Fibroblast of the conjunctiva (primary cell): ENCODE results near the gene SRP14.
"Not testable (repeated sequence)": the region's sequence is repeated elsewhere in the genome, so short reads cannot be mapped to it uniquely, and the experiment has no call there.

Experiments used
- DNase-seq: peaks from one replicate; pipeline ENCODE4 v3.0.0-alpha.2; 2010; ENCODE audit warnings: low read depth

SRP14 gene

DNA sequence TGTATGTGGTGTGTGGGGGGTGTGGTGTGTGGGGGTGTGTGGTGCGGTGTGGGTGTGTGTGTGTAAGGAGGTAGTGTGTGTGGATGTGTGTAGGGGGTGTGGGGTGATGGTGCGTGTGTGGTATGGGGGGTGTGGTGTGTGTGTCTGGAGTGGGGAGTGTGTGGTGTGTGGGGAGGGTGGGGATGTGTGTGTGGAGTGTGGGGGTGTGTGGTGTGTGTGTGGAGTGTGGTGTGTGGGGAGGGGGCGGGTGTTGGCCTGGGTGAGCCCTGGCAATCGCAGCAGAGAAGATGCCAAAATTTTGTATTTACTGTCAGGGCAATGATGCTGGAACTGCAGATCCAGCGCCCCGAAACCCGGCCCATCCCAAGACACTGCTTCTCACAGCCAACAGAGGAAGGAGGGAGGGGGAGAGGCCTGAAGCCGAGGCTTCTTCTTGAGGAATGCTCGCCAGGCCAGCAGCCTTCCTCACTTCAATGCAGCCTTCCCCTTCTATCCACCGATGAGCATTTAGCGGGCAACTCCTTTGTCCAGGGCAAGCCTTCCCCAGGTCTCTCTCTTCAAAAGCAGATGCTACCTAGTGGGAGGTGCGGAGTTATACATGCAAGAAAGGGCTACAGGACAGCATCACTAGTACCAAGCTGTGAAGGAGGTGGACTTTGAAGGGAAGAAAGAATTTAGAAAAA lies 11.9 kb upstream of the SRP14 start:
- DNase-seq = no peak

DNA sequence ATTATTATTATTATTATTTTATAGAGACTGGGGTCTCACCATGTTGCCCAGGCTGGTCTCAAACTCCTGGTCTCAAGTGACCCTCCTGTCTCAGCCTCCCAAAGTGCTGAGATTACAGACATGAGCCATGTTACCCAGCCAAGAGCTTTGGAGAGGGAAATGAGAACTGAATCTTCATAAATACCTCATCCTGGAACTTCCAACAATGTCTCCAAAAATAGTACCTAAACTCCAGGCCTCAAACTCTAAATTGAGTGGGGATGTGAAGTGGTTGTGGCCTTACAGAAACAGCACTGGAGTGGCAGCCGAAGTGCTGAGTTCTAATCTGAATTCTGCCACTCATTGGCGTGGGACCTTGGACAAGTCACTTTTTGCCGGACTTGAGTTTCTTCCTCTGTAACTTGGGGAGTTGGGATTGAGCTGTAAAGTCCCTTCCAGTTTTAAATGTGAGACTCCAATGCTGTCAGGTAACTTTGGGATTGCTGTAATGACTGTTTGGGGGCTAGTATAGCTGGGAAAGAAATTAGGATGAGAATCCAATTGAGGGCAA lies 10.0 kb upstream of the SRP14 start:
- no peak for DNase-seq

GRCh38 chr15:40048211-40048792 lies 9.3 kb upstream of the SRP14 start:
- no peak for DNase-seq

GRCh38 chr15:40047415-40048210 lies 8.6 kb upstream of the SRP14 start:
- DNase-seq = no peak

DNA sequence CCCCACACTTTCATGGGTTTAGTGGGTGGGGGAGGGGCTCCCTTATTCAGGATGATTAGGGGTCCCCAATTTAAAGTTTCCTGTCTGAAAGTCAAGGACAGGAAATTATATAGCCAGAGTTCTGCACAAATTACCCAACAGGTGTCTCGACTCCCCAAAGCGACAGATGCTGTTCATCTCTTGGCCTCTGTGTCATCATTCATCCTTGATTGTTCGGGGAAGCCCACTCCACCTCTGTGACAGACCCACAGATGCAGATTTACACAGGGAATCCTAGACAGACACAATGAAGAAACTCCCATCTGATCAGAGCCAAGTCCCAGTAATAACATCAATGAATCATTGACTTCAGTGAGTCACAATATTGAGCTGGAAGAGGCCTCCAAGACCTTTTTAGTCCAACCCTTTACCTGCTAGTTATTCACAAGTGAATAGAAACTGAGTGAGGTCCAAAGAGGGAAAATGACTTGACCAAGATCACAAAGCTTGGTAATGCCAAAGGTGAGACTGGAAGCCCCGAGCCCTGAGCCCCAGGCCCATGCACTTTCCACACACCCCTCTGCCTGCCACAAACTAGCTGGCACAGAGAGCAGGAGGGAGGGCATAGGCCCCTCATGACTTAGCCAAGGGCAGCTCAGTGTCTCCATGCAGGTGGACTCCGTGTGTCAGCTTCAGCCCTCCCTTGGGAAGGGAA lies 7.9 kb upstream of the SRP14 start:
- DNase-seq = no peak

- no peak for DNase-seq
Observed at GRCh38 chr15:40045572-40046217, 6.7 kb upstream of the SRP14 start.

DNA sequence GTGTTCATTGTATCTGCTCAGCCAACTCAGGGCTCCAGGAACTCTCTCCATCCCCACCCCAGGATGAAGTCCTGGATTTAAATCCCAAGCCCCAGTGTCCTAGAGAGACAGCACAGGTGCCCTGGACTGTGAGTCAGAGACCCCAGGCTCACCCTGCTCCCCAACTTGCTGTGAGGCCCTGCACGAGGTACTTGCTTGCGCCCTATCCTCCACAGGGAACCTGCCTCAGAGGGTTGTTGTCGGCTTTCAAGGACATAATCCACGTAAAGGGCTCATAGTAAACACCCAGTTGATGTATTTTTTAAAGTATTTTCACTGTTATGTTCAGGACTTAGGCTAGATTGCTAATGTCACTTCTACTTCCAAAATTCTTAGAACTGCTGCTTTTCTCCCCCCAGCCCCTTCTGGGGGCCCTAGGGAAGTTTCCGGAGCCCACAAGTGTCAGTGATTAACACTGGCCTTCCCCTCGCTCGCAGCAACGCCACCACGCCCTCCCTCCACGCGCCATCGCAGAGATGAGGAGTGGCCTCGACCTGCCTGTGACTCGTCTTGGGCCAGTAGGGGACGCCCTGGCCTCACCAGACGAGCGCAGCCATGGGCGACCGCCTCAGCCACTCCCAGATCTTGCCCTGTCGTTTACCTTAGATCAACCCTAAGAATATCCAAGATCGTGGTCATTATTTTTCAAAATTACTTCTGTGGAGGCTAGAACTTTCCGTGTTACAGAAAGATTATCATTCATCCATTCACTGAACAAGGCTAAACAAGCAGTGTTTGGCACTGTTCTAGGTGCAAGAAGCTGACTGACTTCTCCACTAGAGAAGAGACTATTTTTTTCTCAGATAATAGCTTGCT lies 6.0 kb upstream of the SRP14 start:
- peak; percentile 69 for DNase-seq

GRCh38 chr15:40043927-40044716 lies 5.1 kb upstream of the SRP14 start:
- DNase-seq = no peak

DNA sequence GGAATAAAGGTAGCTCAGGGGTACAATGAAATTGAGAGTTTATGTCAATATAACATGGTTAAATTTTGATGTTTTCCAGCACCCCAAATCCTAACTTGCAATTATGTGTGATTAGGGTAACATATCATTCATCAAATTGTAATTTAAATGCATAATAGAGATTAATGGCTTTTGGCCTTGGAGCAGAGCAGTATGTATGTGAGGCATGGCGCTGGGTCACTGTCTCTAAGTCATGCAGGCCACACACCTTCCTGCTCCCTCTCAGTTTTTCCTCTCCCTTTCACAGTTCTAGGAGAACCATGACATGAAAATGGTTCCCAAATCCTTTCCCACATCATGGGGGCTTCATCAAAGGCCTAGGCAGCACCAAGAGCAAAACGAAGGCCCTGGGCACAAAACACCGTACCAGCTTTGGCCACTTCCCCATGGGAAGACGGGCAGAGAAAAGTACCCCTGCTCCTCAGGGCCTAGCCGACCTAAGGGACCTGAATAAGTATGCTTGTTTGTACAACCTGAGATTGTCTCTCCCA lies 3.9 kb upstream of the SRP14 start:
- DNase-seq = no peak

- DNase-seq = no peak
Observed at GRCh38 chr15:40040770-40041169, 1.8 kb upstream of the SRP14 start.

DNA sequence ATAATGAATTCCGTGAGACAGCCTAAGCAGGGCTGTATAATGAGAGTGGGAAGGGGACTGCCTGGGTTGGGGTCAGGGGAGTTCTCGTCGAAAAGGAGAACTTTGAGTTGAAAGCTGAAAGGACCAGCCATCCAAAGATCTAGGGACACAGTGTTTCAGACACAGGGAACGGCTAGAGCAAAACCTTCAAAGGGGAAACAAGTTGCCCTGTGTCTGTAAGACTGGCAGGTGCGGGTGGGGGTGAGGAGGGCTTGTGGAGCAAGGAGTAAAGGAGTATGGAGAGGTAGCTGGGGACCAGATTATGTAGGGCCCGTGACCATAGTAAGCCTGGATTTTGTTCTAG lies 1.3 kb upstream of the SRP14 start:
- no peak for DNase-seq

DNA sequence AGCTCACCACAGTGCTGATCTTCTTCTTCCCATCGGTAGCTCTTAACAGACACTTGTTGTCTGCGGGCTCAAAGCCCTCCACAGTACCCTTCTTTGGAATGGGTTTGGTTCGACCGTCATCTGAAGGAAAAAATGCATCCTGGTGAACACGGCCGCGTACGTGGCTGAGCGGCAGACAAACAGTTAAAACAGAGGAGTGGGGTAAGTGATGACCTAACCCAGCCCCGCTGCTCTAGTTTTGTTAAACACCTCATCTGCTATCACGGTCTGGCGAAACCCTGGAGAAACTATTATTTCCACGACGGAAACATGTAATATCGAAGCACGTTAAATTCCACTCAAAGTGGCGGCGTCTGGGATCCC lies 725 bp downstream of the SRP14 start:
- DNase-seq = no peak

GRCh38 chr15:40037721-40038120 lies 1.3 kb downstream of the SRP14 start:
- no peak for DNase-seq

GRCh38 chr15:40035182-40035581 lies 3.8 kb downstream of the SRP14 start:
- not testable (repeated sequence) for DNase-seq

DNA sequence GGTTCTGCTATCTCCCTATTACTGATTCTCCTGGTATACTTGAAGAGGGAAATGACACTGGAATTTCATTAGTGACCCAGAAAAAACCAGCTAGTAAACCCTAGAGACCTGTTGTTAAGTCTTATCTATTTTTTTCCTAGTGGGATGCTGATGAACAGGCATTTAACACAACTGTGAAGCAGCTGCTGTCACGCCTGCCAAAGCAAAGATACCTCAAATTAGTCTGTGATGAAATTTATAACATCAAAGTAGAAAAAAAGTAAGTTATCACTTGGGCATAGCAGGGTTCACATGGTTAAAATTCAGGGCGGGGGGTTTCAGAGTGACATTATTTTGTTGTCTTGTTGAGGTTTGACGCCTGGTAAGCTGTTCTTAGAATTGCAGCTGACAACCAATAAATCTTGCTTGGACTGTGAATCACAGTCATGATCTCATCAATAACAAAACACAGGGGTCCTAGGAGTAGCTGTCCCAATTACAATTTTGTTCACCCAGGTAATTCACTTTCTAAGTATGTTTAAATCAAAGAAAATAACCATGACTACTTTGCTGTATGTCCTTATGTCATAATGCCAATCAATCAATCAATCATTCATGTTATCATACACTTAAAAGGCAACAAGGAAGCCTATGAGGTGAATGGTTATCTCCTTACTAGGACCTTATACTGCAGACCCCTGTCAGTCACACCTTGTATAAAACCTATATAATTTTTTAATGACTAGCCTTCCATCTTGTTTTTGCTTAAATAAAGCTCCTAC lies 4.6 kb downstream of the SRP14 start:
- DNase-seq = no peak

DNA sequence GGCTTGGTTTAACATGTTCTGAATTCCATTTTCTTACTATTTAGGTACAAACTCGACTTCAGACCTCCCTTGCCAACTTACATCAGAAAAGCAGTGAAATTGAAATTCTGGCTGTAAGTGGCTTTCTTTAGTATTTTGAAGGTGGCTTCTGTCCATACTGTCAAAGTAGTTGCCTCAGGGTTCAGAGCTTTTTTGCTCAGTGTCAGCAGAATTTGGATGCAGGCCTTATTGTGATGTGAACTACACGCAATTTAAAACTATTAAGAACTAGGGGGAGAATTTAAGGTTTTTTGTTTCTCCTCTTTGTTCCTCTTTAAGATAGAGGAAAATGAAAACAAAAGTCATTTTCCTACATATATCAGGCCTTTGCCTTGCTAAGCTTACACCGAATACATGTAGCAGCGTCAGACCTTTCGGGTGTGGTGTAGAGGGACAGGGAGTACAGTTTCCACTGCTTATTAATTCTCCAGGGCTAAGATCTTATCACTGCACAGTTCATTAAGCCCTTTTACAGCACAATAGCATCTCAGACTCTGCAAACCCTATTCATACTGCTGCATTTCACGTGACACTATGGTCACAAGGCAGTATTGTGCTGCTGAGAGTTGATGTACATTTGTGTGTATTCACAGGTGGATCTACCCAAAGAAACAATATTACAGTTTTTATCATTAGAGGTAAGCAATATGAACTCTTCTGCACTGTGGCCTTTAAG lies 6.7 kb downstream of the SRP14 start:
- DNase-seq = no peak

- DNase-seq = no peak
Observed at GRCh38 chr15:40031300-40031699, 7.7 kb downstream of the SRP14 start.
